ENCODE measurements around the gene TTC5. TPM values are rescaled to one million over a fixed set of nuclear protein-coding genes. Genes with fewer than 3 reads are reported as not detected.
A peak's percentile ranks its signal among the peaks of the same experiment; 100 is the strongest.
"Not testable (repeated sequence)": the region's sequence is repeated elsewhere in the genome, so short reads cannot be mapped to it uniquely, and the experiment has no call there.

TTC5 gene
- polyA plus RNA-seq, 3 donors = 6.2 to 18.4 (median 17.3) TPM

- H3K9me3 ChIP-seq (replicated peaks in 1 of 2; ENCODE audit: control insufficient read depth in 1 of 2, insufficient read depth in 1 of 2, low read length in 2 of 2) = peaks cover 23 to 35% of the 10 kb centered on the region in 2 donors
- intact Hi-C loops (cut with micrococcal nuclease) = no loop called here
- peaks cover 27 to 41% (median 32%) of the 10 kb centered on the region in 7 donors for H3K9me3 Mint-ChIP-seq
Observed at GRCh38 chr14:20274062-20274461, 31.7 kb downstream of the TTC5 start.

GRCh38 chr14:20264361-20264760 lies 41.4 kb downstream of the TTC5 start:
- H3K27me3 Mint-ChIP-seq (ENCODE audit: low read depth in 3 of 3); H3K79me2 ChIP-seq (ENCODE audit: insufficient read depth, low read length); H3K9me3 Mint-ChIP-seq; H3K36me3 Mint-ChIP-seq; H3K27ac ChIP-seq (ENCODE audit: low read depth in 1 of 2, low read length in 2 of 2); H3K27ac Mint-ChIP-seq; DNase-seq; H3K4me2 ChIP-seq (replicated peaks; ENCODE audit: extremely low read depth, low read length, poor library complexity, severe bottlenecking); H3K4me1 ChIP-seq (ENCODE audit: control insufficient read depth in 1 of 2, insufficient read depth in 2 of 2, low read length in 2 of 2); H4K20me1 ChIP-seq (ENCODE audit: insufficient read depth, low read length); H3K4me3 Mint-ChIP-seq; H3K9ac ChIP-seq (ENCODE audit: insufficient read depth, low read length, poor library complexity, severe bottlenecking); intact Hi-C loops (cut with micrococcal nuclease); H3K36me3 ChIP-seq (replicated peaks in 1 of 2; ENCODE audit: control insufficient read depth in 1 of 2, insufficient read depth in 2 of 2, low read length in 2 of 2); H3K4me3 ChIP-seq (replicated peaks in 1 of 3; ENCODE audit: low read depth in 2 of 3, low read length in 3 of 3); H2AFZ ChIP-seq (ENCODE audit: insufficient read depth, low read depth, low read length, poor library complexity, severe bottlenecking); H3K4me1 Mint-ChIP-seq; H3K27me3 ChIP-seq (ENCODE audit: control insufficient read depth in 2 of 2, insufficient read depth in 2 of 2, low read length in 2 of 2); H3K9me3 ChIP-seq (replicated peaks in 1 of 2; ENCODE audit: control insufficient read depth in 1 of 2, insufficient read depth in 1 of 2, low read length in 2 of 2): not testable (repeated sequence)
- WGBS (ENCODE audit: insufficient coverage) = 100% methylated on average over 3 of the region's 5 CpGs

More at GRCh38 chr14:20274062-20274461, 31.7 kb downstream of the TTC5 start:
- H4K20me1 ChIP-seq (ENCODE audit: insufficient read depth, low read length) = no peaks in the 10 kb centered on the region
- H3K4me2 ChIP-seq (replicated peaks; ENCODE audit: extremely low read depth, low read length, poor library complexity, severe bottlenecking) = no peak overlapping the region
- no peaks in the 10 kb centered on the region for H3K27me3 ChIP-seq (ENCODE audit: control insufficient read depth in 2 of 2, insufficient read depth in 2 of 2, low read length in 2 of 2)
- no peaks in the 10 kb centered on the region for H3K36me3 ChIP-seq (replicated peaks in 1 of 2; ENCODE audit: control insufficient read depth in 1 of 2, insufficient read depth in 2 of 2, low read length in 2 of 2)
- peak overlapping the region in 1 of 7 donors; percentile 3 for H3K27ac Mint-ChIP-seq
- no peak for DNase-seq
- no peak overlapping the region for H3K27ac ChIP-seq (ENCODE audit: low read depth in 1 of 2, low read length in 2 of 2)
- H3K4me3 ChIP-seq (replicated peaks in 1 of 3; ENCODE audit: low read depth in 2 of 3, low read length in 3 of 3) = no peak overlapping the region
- H3K4me1 Mint-ChIP-seq = no peaks in the 10 kb centered on the region
- H3K4me3 Mint-ChIP-seq = no peak overlapping the region
- 100% methylated on average over 1 of the region's 2 CpGs for WGBS (ENCODE audit: insufficient coverage)
- no peaks in the 10 kb centered on the region for H3K79me2 ChIP-seq (ENCODE audit: insufficient read depth, low read length)
- no peaks in the 10 kb centered on the region for H3K4me1 ChIP-seq (ENCODE audit: control insufficient read depth in 1 of 2, insufficient read depth in 2 of 2, low read length in 2 of 2)
- no peak for TF ChIP-seq CTCF (IDR thresholded peaks at IDR 0.05)
- peaks cover 3 to 4% (median 3%) of the 10 kb centered on the region in 3 donors for H3K27me3 Mint-ChIP-seq (ENCODE audit: low read depth in 3 of 3)
- peaks cover 10 to 21% of the 10 kb centered on the region in 2 donors for H3K36me3 Mint-ChIP-seq
- no peak overlapping the region for H2AFZ ChIP-seq (ENCODE audit: insufficient read depth, low read depth, low read length, poor library complexity, severe bottlenecking)
- H3K9ac ChIP-seq (ENCODE audit: insufficient read depth, low read length, poor library complexity, severe bottlenecking) = no peak overlapping the region
